ENCODE data around the gene OVCA2.

DNA sequence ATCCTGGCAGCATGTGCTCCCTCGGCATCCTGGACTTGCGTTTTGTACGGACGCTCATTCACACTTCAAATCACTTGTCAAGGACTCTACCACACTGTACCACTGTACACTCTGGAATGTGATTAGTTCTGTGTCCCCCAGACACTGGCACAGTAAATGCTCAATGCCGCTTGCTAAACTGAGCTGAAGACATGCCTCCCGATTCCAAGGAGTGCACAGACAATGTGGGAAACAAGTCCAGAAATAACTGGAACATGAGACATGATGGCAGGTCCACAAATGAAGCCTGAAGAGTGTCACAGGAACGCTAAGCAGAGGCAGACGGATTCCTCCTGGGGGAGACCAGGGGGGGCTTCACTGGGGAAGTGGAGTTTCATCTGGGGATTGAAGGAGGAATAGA, 35.2 kb downstream of the OVCA2 start:
- TF ChIP-seq, protein P1, sequence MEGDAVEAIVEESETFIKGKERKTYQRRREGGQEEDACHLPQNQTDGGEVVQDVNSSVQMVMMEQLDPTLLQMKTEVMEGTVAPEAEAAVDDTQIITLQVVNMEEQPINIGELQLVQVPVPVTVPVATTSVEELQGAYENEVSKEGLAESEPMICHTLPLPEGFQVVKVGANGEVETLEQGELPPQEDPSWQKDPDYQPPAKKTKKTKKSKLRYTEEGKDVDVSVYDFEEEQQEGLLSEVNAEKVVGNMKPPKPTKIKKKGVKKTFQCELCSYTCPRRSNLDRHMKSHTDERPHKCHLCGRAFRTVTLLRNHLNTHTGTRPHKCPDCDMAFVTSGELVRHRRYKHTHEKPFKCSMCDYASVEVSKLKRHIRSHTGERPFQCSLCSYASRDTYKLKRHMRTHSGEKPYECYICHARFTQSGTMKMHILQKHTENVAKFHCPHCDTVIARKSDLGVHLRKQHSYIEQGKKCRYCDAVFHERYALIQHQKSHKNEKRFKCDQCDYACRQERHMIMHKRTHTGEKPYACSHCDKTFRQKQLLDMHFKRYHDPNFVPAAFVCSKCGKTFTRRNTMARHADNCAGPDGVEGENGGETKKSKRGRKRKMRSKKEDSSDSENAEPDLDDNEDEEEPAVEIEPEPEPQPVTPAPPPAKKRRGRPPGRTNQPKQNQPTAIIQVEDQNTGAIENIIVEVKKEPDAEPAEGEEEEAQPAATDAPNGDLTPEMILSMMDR (IDR thresholded peaks at IDR 0.05) = no peak
- TF ChIP-seq POLR2A (IDR thresholded peaks at IDR 0.05) = no peak
